HEK293T (cell line): ENCODE data around the gene PAFAH1B1.

Source experiments
- BHLHE40 ChIP-seq: fragments of 450-650 bp; IDR thresholded peaks from 2 replicates; pipeline ENCODE4 v1.6.1; 2016; ENCODE audit warnings: mild to moderate bottlenecking, moderate library complexity, borderline replicate concordance
- FOXK2 ChIP-seq: fragments of 450-650 bp; IDR thresholded peaks from 2 replicates; pipeline ENCODE4 v1.6.1; 2016; ENCODE audit warnings: mild to moderate bottlenecking
- FOXM1 ChIP-seq: fragments of 450-650 bp; IDR thresholded peaks from 2 replicates; pipeline ENCODE4 v1.6.1; 2017; ENCODE audit warnings: mild to moderate bottlenecking, borderline replicate concordance
- NFRKB ChIP-seq: fragments of 450-650 bp; IDR thresholded peaks from 2 replicates; pipeline ENCODE4 v1.6.1; 2016; ENCODE audit warnings: mild to moderate bottlenecking, moderate library complexity
- SP1 ChIP-seq: fragments of 450-650 bp; IDR thresholded peaks from 2 replicates; pipeline ENCODE4 v1.6.1; 2017
- SUZ12 ChIP-seq: fragments of 450-650 bp; IDR thresholded peaks from 2 replicates; pipeline ENCODE4 v1.6.1; 2016; ENCODE audit warnings: mild to moderate bottlenecking

GRCh38 chr17:2566056-2566455 is 27.4 kb upstream of the PAFAH1B1 start:
- no peak for TF ChIP-seq SUZ12
- TF ChIP-seq SP1: no peak
- TF ChIP-seq BHLHE40: no peak
- no peak for TF ChIP-seq FOXM1
- TF ChIP-seq FOXK2: no peak
- TF ChIP-seq NFRKB: no peak
